IPS DF 19.7 (cell line): Measurements from ENCODE around the gene PSPN.
"Not testable (repeated sequence)": the region's sequence is repeated elsewhere in the genome, so short reads cannot be mapped to it uniquely, and the experiment has no call there.

Source experiments
- DNase-seq: peaks from one replicate; pipeline ENCODE4 v3.0.0-alpha.2; 2013; ENCODE audit warnings: low read depth, low spot score

PSPN gene

DNA sequence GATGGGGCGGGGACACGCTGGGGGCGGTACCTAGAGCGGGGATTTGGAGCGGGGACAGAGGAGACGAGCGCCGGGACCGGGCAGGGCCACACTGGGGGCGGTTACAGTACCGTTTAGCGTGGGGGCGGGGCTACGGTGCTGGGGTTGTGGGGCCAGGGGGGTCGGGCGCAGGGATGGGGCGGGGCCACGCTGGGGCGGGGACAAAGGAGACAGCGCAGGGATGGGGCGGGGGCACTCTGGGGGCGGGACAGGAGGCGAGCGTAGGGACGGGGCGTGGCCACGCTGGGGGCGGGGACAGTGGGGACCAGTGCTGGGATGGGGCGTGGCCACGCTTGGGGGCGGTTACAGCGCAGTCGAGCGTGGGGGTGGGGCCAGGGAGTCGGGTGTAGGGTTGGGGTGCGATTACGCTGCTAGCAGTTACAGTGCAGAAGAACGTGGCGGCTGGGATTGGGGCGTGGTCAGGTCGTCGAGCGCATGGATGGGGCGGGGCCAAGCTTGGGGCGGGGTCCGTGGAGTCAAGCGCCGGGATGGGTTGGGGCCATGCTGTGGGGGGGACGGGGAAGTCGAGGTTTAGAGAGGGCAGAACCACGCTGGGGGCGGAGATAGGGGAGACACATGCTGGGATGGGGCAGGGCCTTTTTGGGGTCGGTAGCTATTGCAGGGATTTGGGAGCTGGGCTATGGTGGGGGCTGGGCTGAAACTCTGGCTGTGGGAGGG lies 2.5 kb downstream of the PSPN start:
- no peak for DNase-seq

DNA sequence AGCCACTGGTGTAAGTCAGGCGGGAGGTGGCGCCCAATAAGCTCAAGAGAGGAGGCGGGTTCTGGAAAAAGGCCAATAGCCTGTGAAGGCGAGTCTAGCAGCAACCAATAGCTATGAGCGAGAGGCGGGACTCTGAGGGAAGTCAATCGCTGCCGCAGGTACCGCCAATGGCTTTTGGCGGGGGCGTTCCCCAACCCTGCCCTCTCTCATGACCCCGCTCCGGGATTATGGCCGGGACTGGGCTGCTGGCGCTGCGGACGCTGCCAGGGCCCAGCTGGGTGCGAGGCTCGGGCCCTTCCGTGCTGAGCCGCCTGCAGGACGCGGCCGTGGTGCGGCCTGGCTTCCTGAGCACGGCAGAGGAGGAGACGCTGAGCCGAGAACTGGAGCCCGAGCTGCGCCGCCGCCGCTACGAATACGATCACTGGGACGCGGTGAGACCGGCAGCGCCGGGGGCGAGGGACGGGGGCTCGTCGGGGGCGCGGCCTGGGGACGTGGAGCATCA lies 3.1 kb downstream of the PSPN start, which contains the start of gene ALKBH7:
Gene ALKBH7, plus strand, starts transcription at position 201 of the 502 bp plus-strand sequence. Its CDS starts 27 bp downstream, at position 228.
- peak; percentile 99 for DNase-seq

DNA sequence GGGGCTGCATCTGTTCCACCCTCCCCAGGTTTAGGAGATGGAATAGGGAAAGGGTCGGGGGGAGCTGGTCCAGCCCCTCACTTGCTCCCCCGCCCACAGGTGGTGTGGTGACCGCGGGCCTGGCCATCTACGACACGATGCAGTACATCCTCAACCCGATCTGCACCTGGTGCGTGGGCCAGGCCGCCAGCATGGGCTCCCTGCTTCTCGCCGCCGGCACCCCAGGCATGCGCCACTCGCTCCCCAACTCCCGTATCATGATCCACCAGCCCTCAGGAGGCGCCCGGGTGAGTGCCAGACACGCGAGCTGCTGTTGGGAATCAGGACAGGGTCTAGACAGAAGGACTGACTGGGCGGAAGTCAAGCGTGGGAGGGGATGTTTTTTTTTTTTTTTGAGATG lies 11.4 kb downstream of the PSPN start:
- no peak for DNase-seq

DNA sequence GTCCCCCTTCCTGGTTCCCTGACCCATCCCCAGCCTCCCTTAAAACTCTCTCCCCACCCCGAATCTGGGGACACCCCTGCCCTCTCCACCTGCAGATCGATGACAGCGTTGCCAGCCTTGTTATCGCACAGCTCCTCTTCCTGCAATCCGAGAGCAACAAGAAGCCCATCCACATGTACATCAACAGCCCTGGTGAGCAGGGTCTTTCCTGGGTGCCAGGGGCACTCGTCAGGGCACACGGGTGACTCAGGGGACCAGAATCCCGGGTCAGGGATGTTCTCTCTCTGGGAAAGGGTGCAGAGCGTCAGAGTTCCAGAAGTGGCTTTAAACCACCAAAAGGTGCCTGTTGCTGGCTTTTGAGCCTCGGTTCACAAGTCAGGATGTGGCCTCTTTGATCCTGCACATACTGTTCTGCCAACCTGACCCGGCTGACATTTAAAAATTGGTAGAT lies 13.4 kb downstream of the PSPN start:
- no peak for DNase-seq

DNA sequence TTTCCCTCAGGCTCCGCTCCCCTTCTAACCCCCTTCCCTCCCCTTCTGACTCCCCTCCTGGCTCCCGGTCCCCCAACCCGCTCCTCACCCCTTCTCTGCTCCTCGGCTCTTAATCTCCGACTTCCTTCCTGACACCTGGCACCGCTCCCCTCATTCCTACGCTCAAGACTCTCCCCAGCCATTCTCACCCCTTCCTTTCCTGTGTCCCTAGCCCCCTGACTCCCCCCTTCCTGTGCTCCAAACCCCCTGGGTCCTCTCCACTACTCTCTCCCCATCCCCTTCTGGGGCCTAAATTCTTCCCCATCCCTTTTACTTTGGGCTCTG lies 13.7 kb downstream of the PSPN start:
- no peak for DNase-seq

DNA sequence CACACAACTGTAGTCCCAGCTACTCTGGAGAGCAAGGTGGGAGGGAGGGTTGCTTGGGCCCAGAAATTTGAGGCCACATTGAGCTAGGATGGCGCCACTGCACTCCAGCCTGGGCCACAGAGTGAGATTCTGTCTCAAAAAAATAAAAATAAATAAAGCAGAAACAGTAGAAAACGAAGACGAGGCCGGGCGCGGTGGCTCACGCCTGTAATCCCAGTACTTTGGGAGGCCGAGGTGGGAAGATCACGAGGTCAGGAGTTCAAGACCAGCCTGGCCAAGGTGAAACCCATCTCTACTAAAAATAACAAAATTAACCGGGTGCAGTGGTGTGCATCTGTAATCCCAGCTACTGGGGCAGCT lies 14.9 kb downstream of the PSPN start:
- not testable (repeated sequence) for DNase-seq

DNA sequence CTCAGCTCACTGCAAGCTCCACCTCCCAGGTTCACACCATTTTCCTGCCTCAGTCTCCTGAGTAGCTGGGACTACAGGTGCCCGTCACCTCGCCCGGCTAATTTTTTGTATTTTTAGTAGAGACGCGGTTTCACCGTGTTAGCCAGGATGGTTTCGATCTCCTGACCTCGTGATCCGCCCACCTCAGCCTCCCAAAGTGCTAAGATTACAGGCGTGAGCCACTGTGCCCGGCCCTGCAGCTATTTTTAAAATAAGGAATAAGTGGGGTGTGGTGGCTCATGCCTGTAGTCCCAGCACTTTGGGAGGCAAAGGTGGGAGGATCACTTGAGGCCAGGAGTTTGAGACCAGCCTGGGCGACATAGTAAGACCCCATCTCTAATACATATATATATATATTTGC lies 15.3 kb downstream of the PSPN start:
- DNase-seq: not testable (repeated sequence)

DNA sequence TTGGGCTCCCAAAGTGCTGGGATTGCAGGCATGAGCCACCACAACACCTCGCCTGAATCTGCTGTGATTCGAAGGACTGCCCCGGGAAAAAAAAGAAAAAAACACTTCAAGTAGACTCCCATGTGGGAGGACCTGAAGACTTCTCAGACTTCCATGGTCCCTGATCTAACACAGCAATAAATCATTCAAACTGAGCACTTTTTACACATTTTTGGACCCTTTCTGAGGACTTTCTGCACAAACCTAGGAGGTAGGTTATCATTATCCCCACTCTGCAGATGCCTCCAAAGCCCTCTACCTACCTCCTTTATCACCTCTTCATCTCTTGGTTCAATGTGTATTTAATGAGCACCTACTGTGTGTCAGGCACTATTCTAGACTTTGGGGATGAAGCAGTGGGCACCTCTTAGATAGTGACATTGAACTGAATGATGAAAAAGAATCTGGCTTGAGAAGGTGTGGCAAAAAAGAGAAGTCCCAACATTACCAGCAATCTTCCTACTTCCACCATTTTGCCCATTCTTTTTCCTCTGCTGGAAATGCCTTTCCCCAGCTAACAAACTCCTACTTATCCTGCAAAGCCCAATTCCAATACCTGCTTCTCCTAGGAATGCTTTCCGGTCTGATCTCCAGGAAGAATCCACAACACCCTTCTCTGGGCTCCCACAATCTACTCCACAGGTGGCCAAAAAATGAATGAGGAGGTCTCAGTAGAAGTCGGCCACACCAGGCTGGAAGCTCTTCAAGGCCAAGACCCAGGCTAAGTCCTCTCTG lies 16.0 kb downstream of the PSPN start:
- DNase-seq: no peak

DNA sequence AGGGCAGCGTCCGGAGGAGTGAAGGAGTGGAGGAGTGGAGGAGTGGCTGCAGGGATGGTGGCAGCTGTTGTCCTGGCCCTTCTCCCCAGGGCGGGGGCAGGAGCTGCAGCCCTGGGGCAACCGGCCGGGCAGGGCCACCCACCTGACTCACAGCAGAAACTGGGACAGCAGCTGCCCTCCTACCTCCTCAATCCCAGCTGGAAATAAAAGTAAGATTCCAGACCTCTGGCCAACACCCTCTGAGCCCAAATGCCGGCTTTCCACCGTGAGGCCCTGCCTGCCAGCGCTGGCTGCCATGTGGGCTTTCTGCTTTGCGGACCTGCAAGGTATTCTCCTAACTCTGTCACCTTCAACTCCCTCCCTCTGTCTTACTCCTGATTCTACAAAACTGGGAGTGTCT lies 17.7 kb downstream of the PSPN start:
- DNase-seq: no peak

DNA sequence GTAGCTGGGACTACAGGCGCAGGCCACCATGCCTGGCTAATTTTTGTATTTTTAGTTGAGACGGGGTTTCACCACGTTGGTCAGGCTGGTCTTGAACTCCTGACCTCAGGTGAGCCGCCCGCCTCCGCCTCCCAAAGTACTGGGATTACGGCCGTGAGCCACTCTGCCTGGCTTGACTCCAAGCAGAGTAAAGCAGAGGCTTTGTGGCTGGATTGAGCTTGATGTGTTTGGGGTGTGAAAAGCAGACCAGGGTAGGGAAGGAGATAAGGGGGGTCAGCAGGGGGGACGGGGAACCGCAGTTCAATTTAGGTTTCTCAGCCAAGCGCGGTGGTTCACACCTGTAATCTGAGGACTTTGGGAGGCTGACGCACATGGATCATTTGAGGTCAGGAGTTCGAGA lies 18.6 kb downstream of the PSPN start:
- DNase-seq: no peak

DNA sequence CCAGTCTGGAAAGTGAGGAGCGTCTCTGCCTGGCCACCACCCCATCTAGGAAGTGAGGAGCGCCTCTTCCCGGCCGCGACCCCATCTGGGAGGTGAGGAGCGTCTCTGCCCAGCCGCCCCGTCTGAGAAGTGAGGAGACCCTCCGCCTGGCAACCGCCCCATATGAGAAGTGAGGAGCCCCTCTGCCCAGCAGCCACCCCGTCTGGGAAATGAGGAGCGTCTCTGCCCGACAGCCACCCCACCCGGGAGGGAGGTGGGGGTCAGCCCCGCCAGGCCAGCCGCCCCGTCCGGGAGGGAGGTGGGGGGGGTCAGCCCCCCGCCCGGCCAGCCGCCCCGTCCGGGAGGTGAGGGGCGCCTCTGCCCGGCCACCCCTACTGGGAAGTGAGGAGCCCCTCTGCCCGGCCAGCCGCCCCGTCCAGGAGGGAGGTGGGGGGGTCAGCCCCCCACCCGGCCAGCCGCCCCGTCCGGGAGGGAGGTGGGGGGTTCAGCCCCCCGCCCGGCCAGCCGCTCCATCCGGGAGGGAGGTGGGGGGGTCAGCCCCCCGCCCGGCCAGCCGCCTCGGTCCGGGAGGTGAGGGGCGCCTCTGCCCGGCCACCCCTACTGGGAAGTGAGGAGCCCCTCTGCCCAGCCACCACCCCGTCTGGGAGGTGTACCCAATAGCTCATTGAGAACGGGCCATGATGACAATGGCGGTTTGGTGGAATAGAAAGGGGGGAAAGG lies 20.3 kb downstream of the PSPN start:
- DNase-seq: not testable (repeated sequence)

DNA sequence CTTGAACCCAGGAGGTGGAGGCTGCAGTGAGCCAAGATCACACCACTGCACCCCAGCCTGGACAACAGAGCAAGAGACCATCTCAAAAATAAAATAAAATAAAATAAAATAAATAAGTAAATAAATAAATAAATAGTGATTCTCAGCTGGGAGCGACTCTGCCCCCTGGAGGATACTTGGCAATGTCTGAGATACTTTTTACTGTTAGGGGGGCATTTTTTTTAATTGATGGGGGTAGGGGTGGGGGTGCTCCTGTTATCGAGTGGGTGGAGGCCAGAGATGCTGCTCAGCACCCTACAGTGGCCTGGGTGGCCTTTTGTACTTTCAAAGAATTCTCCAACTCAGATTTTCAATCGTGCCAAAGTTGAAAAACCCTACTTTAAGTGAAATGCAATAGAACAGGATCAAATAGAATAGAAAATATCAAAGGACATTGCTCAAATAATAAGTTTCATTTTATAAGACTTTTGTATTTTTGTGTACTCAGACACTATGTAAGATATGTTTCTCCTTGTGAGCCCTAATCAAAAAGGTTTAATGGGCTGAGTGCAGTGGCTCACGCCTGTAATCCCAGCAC lies 21.5 kb downstream of the PSPN start:
- no peak for DNase-seq

DNA sequence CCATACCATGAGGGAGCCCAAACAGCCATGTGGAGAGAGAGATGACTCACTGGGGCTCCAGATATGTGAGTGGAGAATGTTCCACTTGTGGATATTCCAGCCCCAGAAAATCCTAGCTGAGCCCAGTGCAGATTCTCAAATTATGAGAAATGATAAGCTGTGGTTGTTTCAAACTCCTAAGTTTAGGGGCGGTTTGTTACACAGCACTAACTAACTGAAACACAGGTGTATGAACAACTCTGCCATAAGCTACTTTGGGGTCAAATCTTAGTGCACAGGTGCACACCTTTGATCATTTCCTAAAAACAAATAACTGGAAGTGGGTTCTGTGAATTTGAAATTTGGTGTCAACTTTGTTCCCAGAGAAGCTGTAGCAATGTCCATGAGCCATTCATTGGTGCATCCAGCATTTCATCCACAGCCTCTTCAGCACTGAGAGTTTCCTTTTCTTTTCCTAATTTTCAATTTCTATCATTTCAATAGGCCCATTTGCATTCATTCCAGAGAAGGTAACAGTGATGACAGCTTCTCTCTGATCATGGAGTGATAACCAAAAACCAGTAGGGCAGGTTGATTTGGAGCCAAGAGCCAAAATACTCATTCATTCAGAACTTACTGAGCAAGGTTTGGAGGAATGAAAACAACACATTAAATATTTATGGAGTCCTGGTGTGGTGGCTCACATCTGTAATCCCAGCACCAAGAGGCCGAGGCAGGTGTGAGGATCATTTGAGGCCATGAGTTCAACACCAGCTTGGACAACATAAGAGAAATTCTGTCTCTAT lies 23.2 kb downstream of the PSPN start:
- DNase-seq: no peak

DNA sequence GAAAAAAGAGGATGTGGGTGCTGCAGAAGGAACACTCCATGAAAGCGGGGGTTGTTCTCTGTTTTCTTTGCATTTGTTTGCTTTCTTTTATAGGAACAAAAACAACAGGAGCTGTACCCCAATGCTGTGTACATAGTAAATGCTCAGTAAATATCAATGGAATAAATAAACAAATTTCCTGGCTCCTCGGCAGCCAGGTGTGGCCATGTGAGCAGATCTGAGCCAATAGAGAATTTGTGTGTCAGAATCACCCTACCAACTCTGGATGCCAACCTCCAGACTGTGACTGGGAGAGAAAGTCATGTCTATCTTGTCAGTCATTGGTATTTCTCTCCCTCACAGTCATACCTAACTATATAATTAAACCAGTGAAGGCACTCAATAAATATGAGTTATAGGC lies 25.0 kb downstream of the PSPN start:
- no peak for DNase-seq

DNA sequence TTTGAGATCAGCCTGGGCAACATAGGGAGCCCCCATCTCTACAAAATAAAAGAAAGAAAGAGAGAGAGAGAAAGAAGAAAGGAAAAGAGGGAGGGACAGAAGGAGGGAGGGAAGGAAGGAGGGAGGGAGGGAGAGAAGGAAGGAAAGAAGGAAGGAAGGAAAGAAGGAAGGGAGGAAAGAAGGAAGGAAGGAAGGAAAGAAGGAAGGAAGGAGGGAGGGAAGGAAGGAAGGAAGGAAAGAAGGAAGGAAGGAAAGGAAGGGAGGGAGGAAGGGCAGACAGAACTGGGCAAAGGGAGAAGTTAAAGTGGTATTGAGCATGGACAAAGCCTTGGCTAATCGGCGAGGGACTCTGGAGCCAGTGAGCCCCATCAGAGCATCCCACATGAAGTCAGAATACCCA lies 26.5 kb downstream of the PSPN start:
- not testable (repeated sequence) for DNase-seq

DNA sequence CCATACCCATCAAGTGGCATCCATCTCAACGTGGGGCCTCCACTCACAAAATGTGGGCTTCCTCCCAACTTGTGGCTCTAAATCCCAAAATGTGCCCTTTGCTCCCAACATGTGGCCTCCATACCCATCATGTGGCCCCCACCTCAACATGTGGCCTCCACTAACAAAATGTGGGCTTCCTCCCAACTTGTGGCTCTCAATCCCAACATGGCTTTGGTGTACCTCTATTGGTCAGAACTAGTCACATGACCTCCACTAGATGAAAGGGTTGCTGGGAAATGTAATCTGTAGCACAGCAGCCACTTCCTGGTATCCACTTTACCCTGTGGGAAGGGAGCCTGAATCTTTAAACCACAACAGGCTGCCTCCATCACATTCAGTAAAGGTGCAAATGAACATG lies 32.3 kb downstream of the PSPN start:
- no peak for DNase-seq

DNA sequence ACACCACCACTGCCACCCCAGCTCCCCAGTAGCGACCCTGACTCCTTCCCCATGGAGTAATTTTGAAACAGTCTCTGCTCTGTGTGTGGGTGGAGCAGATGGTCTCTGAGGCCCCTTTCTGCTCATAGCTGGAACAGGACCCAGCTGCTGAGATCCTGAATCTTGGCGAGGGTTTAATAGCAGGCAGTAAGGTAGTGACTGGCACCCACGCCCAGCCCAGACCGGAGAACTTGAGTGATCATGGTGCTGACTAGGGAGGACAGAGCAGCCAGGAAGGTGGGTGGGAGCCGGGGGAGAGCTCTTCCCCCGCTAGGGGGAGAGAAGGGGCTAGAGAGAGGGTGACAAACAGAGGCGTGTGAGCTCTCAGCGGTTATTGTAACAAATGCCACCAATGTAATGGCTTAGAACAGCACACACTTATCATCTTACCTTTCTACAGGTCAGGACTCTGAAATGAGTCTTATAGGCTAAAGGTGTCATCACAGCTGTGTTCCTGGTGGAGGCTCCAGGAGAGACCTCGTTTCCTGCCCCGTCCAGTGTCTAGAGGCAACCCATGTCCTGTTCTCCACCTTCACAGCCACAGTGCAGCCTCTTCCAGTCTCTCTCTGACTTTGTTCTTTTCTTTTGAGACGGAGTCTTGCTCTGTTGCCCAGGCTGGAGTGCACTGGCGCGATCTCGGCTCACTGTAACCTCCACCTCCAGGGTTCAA lies 35.1 kb downstream of the PSPN start:
- DNase-seq: no peak

DNA sequence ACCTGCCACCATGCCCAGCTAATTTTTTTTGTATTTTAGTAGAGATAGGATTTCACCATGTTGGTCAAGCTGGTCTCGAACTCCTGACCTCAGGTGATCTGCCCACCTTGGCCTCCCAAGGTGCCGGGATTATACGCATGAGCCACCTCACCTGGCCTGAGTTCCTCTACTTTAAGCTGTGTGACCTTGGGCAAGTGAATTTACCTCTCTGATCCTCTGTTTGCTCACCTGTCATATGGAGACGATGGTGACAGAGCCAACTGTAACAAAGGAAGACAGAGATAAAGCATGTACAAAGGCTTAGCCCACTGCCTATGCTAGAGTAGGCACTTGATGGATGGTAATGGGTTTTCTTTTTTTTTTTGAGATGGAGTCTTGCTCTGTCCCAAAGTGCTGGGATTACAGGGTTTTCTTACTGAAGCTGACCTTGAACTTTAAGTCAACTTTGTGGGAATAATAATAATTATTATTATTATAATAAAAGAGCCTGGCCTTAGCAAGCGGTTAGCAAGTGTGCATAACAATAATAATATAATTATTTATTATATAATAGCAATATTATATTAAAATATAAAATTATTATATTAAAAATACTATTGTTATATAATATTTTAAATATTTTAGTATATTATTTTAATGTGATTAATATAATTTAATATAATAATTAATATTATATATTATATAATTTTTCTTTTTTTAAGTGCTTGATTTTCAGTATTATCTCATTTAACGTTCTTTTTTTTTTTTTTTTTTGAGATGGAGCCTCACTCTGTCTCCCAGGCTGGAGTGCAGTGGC lies 41.0 kb downstream of the PSPN start:
- DNase-seq: no peak

DNA sequence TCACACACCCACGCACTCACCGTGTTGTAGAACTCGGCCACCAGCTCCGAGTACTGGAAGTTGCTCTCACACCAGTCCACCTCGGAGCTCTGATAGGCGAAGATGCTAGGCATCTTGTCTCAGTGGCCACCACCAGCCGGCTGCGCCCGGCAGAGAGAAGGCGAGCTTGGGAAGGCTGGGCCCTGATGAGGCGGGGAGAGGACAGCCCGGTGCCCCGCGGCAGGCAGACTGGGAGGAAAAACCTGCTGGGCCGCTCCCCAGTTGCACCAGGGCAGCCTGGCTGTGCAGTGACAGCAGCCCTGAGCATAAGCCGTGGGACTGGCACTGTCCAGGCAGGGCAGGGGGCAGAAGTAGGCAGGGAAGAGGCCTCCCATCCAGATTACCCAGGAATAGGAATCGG lies 42.3 kb downstream of the PSPN start, which contains the start of gene ACER1:
Gene ACER1, minus strand, starts transcription at position 174 of the 400 bp plus-strand sequence. Its CDS starts 61 bp downstream, at position 113.
- DNase-seq: no peak

DNA sequence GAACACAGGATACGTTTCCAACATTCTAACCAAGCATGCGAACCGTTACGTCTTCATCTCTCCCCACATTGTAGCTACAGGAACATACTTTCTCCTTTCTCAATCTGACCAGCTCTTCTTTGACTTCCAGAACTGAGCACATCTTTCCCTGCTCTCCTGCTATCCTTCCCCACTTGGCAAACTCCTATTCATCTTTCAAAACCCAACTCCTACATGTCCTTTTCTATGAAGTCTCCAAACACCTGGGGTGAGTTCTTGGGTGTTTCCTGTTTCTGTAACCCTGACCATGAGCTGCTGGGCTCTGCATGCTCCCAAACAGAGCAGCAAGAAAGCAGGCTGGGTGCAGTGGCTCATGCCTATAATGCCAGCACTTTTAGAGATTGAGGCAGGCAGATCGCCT lies 48.9 kb downstream of the PSPN start:
- no peak for DNase-seq
